ENCODE measurements around the gene FGD2.

- no peak for TF ChIP-seq CTCF (IDR thresholded peaks at IDR 0.05; ENCODE audit: low read depth, low read length, poor library complexity, severe bottlenecking)
- no peak for TF ChIP-seq EZH2phosphoT487 (IDR thresholded peaks at IDR 0.05; ENCODE audit: borderline replicate concordance, low read length)
These were observed 57.0 kb downstream of the FGD2 start for GRCh38 chr6:37062424-37062823.
